Esophagus squamous epithelium (tissue), 4 donors: Measurements from ENCODE around the gene PIBF1.

Experiments used
- CTCF ChIP-seq, 6 experiments: fragments of 450-650 bp in 4 of 6; fragments of 200-600 bp in 2 of 6; sonication (generic) in 2 of 6; IDR thresholded peaks; one replicate each; pipeline ENCODE4 v1.5.1; 2016 to 2019; ENCODE audit warnings: antibody characterized with exemption in 6 of 6, mild to moderate bottlenecking in 4 of 6, moderate library complexity in 4 of 6
- POLR2A ChIP-seq, 4 donors: fragments of 450-650 bp; IDR thresholded peaks; one replicate each; pipeline ENCODE4 v1.6.1; 2017; ENCODE audit warnings: antibody characterized with exemption in 4 of 4, mild to moderate bottlenecking in 4 of 4, moderate library complexity in 3 of 4

- TF ChIP-seq POLR2A (IDR thresholded peaks at IDR 0.05) (no peak), CTCF (IDR thresholded peaks at IDR 0.05) (no peak)
These were observed 41.9 kb upstream of the PIBF1 start for GRCh38 chr13:72740015-72740414.
